HG03066 (cell line): ENCODE results near the gene USP11.

Experiments used
- ATAC-seq: cut with Tn5 transposase; IDR thresholded peaks from one replicate; pipeline ENCODE4 v1.9.1; 2021; ENCODE audit warnings: low read depth; ENCODE audit not compliant: unreplicated experiment

The USP11 gene

DNA sequence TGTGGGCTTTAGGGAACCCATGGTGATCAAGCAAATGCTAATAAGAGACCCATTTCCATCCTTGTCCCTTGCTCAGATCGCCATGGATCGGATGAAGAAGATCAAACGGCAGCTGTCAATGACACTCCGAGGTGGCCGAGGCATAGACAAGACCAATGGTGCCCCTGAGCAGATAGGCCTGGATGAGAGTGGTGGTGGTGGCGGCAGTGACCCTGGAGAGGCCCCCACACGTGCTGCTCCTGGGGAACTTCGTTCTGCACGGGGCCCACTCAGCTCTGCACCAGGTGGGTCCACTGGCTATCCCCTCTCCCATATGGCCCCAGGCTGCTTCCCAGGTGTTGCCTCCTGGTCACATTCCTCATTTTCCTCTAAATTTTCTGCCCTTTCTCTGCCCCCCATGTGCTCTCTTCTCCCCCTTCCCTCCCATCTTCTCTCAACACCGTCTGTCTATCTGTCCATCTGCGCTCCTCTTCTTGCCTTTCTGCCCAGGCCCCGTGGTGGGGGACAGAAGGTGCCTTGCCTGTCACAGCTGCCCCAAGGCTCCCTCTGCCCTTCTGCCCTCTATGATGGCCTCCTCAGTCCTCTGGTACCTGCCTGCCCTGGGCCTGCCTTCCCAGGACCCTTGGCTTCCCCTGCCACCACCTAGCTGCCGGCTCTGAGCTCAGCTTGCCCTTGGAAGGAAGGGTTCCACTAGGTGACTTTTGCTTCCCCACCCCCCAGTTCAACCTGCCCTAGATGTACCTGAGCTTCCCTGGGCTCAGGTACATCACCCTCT is 9.1 kb upstream of the USP11 start:
- no peak for ATAC-seq

DNA sequence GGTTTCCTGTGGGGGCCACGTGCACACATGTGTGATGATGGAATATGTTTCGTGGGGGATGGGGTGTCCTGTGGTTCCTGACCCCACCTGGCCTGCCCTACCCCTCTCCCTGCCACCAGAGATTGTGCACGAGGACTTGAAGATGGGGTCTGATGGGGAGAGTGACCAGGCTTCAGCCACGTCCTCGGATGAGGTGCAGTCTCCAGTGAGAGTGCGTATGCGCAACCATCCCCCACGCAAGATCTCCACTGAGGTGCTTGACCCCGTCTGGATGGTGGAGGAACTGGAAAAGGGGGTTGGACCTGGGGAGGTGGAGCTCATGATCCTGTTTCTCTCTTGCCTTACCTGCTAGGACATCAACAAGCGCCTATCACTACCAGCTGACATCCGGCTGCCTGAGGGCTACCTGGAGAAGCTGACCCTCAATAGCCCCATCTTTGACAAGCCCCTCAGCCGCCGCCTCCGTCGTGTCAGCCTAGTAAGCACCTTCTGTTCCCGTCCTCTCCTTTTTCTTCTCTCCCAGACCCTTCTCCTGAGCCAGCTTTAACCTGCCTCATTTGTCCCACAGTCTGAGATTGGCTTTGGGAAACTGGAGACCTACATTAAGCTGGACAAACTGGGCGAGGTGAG is 8.4 kb upstream of the USP11 start:
- ATAC-seq: no peak

DNA sequence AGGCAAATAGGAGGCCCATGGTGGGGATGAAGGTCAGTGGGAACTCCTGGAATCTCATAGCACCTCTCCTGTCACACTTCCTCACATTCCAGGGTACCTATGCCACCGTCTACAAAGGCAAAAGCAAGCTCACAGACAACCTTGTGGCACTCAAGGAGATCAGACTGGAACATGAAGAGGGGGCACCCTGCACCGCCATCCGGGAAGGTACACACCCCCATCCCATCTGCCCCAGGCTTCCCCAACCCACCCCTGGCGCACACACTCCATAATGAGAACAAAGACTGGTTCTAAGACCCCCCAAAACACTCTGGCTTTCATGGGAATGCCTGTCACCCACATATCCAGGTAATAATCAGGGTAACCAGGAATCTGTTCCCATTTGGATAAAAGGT is 7.9 kb upstream of the USP11 start:
- ATAC-seq: no peak

DNA sequence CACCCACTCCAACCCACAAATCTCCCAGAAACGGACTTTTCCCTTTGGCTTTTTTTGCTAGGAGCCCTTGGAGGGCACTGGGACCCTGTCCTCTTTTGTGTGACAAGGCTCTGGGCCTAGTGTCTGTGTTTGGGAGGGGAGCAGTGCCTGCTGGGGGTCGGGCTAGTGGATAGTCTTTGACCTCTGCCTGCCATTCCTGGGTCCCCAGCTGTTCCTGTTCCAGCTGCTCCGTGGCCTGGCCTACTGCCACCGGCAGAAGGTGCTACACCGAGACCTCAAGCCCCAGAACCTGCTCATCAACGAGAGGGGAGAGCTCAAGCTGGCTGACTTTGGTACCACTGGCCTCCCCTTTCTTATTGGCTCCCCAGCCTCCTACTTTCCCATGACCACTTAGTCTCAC is 6.7 kb upstream of the USP11 start:
- ATAC-seq: no peak

DNA sequence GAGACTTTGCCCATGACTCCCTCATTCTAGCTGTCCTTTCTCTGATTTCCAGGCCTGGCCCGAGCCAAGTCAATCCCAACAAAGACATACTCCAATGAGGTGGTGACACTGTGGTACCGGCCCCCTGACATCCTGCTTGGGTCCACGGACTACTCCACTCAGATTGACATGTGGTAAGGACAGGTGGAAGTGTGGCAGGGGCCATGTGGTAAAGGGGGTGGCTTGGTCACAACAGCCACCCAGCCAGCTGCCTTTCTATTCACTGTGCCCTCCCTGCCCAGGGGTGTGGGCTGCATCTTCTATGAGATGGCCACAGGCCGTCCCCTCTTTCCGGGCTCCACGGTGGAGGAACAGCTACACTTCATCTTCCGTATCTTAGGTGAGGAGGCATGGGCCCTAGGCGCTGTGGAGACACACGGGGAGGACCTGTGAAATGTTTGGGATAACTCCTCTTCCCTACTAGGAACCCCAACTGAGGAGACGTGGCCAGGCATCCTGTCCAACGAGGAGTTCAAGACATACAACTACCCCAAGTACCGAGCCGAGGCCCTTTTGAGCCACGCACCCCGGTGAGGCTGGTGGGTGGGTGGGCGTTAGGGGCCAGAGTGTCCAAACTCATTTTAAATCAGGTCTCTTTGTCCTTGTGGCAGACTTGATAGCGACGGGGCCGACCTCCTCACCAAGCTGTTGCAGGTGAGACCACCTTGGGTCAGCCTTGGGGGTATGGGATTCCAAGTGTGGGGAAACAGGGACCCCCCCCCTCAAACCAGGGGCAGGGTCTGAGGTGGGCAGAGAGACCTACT is 6.1 kb upstream of the USP11 start:
- no peak for ATAC-seq

DNA sequence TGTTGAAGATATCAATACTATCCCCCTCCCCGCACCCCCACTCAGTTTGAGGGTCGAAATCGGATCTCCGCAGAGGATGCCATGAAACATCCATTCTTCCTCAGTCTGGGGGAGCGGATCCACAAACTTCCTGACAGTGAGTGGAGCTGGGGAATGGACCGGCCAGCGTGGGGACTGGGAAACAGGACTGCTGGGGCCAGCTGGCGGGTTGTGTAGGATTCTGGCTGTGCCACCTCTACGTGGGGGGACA is 5.5 kb upstream of the USP11 start:
- ATAC-seq: no peak

DNA sequence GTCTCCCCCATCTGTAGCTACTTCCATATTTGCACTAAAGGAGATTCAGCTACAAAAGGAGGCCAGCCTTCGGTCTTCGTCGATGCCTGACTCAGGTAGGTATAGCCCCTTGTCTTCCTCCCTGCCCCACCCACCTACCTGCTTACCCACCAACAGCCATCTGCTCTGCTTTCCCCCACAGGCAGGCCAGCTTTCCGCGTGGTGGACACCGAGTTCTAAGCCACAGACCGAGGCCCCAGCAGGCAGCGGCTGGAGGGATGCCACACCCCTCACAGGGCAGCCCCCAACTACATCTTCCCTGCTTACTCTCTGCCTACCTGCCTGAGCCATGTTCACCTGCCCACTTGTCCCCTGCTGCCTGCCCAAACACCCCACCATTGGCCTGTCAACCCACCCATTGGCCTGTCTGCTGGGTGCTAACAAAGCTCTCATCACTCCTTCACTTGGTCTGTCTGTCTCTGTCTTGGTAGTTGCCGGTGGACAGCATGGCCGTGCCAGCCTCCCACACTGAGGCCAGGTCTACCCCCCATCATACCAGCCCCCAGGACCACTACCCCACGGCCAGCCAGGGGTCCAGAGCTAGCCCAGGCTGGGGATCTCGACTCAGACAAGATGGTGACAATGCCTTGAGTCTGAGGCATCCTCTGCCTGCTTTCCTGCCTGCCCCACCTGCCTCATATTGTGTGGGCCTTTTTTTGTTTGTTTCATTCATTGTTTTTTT is 4.1 kb upstream of the USP11 start:
- no peak for ATAC-seq

DNA sequence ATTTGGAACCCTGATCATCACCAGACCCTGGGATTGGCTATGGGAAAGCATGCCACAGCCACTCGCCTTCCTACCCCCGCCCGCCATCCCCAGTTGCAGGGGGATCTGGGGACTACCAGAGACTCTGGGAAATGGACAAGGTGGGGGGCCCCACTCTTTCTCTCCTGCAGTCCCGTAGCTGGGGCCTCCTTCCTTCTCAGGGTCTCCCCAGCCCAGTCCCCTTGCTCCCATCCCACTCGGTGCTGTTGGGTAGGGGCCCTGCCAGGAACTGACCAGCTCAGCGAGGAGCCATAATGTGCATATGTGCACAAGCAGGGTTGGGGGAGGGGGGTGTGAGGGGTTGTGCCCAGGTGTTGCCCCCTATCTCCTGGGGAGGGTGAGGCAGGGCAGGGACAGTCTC is 3.4 kb upstream of the USP11 start:
- no peak for ATAC-seq

DNA sequence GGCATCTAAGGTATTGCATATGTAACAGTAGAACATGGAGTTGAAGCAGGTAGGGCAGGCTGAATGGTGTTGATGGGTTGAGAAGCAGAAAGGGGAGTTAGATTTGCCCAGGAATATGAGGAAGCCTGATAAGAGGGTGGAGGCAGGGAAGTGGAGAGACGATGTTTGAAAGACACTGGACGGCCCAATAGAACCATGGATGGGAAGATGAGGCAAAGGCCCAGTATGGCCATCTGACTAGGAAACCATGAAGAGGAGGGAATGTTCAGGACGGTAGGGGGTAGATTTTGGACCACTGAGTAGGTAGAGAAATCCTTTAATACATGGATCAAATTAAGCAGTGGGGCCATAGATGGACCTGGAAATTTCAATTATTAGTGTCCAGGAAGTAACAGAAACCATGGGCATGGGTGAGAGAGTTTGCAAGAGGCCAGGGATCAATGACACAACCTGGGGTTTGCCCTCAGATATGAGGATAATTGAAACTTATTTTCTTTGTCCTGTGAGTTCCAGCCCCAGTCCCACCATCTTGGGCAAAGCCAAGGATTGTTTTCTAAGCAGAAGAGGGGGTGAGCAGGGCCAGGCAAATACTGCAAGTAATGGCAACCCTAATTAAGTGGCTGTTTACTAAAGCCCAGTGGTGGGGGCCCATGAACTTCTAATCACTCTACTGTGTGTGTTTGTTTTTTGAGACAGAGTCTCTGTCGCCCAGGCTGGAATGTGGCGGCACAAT is 2.5 kb upstream of the USP11 start:
- ATAC-seq: no peak

DNA sequence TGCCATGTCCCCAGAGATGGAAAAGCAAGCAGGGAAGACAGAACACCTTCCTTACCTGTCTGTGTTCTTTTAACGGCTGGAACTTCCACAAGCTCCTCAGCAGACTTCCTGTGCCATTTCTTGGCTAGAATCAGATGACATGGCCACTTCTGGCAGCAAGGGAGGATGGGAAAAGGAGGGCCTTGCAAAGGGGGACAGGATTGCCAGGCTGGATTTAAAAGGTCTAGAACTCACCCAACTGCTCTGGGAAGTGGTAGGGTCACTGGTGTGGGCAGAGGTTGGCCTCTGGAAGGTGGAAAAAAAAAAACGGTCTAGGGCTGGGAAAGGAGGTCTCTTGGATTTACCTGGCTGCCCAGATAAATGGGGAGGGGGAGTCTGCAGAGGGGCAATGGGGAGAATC is 1.6 kb upstream of the USP11 start:
- ATAC-seq: no peak

DNA sequence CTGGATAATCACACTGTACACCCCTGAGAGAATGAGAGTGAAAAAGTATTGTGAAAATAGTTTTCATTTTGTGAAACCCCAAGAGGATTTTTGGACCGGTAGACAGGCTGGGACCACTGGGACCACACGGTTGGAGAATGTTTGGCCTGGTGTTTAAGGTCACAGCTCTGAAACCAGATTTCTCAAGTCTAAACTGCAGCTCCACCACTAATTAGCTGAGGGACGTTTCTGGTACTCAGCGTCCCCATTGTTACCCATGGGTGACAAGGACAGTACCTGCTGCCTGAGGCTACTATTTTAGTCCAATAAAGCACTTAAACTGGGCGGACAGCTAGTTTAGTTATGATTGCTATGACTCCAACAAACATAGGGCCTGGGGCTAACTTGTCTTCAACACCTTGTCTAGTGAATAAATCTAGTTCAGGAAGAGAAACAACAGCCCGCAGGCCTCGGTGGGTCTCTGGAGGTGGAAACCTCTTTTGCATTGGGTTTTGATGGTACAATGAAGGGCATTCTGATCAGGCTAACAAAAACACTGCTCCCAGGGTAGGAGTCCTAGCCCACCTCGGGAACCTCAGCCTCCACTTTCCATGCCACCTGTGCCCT is 509 bp upstream of the USP11 start:
- no peak for ATAC-seq

DNA sequence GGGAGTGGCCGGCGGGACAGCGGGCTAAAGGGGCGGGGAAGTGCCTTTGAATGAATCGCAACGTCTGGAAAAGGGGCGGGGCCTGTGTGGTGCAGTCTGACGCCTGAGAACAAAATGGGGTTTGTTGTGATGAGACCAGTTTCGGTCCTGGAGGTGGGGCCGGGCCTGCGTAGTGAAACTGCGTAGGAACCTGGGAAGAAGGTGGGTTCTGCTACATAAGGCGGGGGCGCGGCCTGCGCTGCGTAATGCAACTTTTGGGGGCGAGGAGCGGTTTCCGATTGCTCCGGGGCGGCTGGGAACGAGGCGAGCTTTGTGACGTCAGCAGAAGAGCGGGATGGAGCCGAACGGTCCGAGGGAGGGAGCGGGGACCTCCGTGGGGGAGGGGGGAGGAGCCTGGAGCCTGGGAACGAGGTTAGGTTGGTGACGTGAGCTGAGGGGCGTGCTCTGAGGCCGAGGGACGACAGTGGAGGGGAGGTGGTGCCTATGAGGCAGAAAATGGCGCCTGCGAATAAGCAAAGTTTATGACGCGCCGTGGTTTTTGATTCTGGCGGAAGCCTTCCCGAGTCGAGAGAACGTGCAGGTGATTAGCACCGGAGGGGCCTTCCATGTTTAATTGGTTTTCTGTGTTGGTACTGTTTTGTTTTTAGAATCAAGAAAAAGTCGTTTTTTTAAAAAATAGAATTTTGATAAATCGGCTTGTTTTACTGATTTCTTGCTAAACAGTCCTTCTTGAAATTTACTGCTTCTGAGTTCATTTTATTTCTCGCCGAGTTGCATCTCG is 714 bp downstream of the USP11 start:
- ATAC-seq: peak; percentile 95

DNA sequence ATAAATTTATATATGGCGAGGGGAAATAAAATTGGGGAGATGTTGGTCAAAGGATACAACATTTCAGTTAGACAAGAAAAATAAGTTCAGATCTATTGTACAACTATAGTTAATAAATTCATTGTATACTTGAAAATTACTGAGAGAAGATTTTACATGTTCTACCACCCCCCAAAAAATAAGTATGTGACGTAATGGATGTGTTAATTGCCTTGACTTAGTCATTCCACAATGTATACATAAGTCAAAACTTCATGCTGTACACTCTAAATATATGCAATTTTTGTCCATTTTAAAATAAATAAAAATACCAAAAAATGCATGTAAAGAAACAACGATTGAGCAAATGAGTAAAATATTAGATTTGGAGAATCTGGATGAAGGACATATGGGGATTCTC is 1.8 kb downstream of the USP11 start:
- ATAC-seq: no peak

DNA sequence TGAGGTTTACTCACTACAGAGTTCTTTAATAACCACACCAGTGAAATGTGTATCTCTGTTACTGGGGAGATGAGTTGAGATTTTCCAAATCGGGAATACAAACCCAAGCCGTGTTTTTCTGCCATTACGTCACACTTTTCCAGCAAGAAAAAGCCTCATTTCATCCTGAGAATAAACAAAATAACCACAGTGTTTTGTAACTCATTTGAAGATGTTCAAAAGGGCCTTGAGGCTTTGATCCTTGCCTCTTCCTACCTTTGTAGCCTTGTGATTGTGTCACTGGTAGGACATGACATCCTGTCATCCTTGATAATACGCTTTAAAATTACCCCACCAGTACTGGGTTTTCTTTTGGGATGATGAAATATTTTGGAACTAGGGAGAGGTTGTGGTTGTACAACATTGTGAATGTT is 2.9 kb downstream of the USP11 start:
- ATAC-seq: no peak

DNA sequence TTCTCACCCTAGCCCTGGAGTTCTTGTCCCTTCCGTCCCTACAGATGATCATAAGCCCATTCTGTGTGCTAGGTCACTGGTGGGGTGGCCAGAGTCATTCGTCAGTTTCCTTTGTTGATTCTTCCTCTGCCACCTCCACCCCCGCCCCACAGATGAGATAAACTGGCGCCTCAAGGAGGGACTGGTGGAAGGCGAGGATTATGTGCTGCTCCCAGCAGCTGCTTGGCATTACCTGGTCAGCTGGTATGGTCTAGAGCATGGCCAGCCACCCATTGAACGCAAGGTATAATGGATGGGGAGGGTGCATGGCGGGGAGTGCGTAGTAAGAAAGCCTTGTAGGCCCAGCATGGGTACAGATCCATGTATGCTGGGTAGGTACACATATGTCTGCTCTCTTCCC is 6.4 kb downstream of the USP11 start:
- no peak for ATAC-seq

DNA sequence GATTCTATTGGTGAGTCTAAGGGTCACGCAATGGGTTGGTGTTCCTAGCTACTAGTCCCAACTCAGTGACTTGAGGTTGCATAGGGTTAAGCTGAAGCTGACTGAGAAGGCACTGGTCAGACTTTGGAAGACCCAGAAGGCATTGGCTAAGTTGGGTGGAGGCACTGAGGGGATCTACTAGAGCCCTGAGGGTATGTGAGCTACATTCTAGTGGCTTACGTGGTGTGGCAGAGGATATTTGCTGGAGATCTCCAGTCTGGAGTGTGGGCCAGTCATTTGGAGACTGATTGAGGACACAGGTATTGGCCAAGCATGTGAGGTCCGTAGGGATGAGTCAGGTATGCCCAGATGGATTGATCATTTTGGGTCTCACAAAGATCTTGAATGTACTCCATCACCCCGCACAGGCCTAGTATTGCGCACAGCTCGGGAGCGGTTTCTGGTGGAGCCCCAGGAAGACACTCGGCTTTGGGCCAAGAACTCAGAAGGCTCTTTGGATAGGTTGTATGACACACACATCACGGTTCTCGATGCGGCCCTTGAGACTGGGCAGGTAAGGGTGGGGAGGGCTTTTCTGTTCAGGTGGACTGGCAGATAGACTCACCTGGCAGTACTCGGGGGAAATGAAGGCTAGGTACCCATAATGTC is 7.2 kb downstream of the USP11 start:
- ATAC-seq: no peak

DNA sequence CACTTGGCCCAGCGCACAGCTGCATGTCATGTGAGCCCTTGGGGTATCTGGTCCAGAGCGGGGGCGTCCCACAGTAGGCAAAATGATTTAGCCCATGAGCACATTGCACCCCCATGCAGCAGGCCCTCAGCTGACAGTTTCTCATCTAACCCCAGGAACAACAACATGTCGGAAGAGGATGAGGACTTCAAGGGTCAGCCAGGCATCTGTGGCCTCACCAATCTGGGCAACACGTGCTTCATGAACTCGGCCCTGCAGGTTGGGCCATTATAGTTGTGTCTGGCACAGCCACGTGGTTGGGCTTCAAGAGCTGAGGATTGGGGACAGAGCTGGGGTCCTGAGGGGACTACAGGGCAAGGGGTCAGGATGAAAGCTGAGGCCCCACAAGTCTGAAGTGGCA is 7.8 kb downstream of the USP11 start:
- ATAC-seq: no peak

DNA sequence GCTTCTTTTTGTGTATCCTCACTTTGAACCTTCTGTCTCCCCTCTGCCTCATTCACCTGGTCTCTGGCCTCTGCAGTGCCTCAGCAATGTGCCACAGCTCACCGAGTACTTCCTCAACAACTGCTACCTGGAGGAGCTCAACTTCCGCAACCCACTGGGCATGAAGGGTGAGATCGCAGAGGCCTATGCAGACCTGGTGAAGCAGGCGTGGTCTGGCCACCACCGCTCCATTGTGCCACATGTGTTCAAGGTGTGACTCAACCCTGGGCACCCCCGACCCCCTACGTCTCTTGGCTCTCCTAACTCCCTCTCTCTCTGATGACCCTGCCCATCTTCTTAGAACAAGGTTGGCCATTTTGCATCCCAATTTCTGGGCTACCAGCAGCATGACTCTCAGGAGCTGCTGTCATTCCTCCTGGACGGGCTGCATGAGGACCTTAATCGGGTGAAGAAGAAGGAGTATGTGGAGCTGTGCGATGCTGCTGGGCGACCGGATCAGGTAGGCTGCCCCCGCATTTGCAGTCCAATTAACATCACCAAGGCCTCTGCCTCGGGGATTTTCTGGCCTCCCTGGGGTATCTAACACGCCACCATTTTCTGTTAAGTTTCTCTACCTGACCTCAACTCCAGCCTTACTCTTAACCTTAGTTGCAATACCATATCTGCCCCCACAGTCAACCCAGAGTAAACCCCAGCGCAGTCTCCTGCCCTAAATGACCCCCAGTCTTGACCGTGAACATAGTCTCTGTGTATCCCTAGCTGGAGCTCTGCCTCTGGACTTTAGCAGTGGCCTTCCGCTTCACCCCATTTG is 8.6 kb downstream of the USP11 start:
- ATAC-seq: no peak
